GM23338 (cell line): ENCODE data around the gene MECP2. TPM values are rescaled to one million over a fixed set of nuclear protein-coding genes. Genes with fewer than 3 reads are reported as not detected.

Experiments used
- ATAC-seq: fragments of 200-7000 bp; cut with Tn5 transposase; 3 replicates; pipeline ENCODE4 v1.9.1; 2020
- DNase-seq: peaks from one replicate; pipeline ENCODE4 v3.0.0-alpha.2; 2015; ENCODE audit warnings: low spot score
- H2AFZ ChIP-seq: fragments of 200-600 bp; sonication (generic); 2 replicates; pipeline ENCODE4 v1.8.0; 2016; ENCODE audit warnings: antibody characterized with exemption, mild to moderate bottlenecking, moderate library complexity
- H3F3A ChIP-seq: fragments of 200-600 bp; sonication (generic); replicated peaks from 2 replicates; pipeline ENCODE4 v1.8.0; 2017; ENCODE audit warnings: antibody characterized with exemption, mixed run types, low read depth
- H3K27ac ChIP-seq: fragments of 200-600 bp; sonication (generic); 2 replicates; pipeline ENCODE4 v1.6.1; 2016; ENCODE audit warnings: low read depth
- H3K27me3 ChIP-seq: fragments of 200-600 bp; sonication (generic); 2 replicates; pipeline ENCODE4 v1.8.0; 2016; ENCODE audit warnings: mild to moderate bottlenecking, mixed run types, moderate library complexity; ENCODE audit not compliant: insufficient read depth
- H3K36me3 ChIP-seq: fragments of 200-600 bp; sonication (generic); 2 replicates; pipeline ENCODE4 v1.8.0; 2016; ENCODE audit warnings: mild to moderate bottlenecking; ENCODE audit not compliant: insufficient read depth
- H3K4me1 ChIP-seq: fragments of 200-600 bp; sonication (generic); 2 replicates; pipeline ENCODE4 v1.8.0; 2016; ENCODE audit warnings: mild to moderate bottlenecking, moderate library complexity; ENCODE audit not compliant: insufficient read depth
- H3K4me2 ChIP-seq: fragments of 200-600 bp; sonication (generic); 2 replicates; pipeline ENCODE4 v1.7.1; 2017; ENCODE audit warnings: mixed run types
- H3K4me3 ChIP-seq: fragments of 200-600 bp; sonication (generic); 2 replicates; pipeline ENCODE4 v1.6.1; 2016; ENCODE audit warnings: mixed run types
- H3K79me2 ChIP-seq: fragments of 200-600 bp; sonication (generic); replicated peaks from 2 replicates; pipeline ENCODE4 v1.8.0; 2017; ENCODE audit warnings: mild to moderate bottlenecking; ENCODE audit not compliant: insufficient read depth
- H3K9me2 ChIP-seq: fragments of 200-600 bp; sonication (generic); 2 replicates; pipeline ENCODE4 v1.8.0; 2017; ENCODE audit not compliant: insufficient read depth
- H4K20me1 ChIP-seq: fragments of 200-600 bp; sonication (generic); replicated peaks from 2 replicates; pipeline ENCODE4 v1.8.0; 2017; ENCODE audit warnings: mild to moderate bottlenecking; ENCODE audit not compliant: insufficient read depth
- H3K27ac Mint-ChIP-seq: 2 replicates; pipeline ENCODE4 v1.8.0; 2020; ENCODE audit warnings: inconsistent platforms, mild to moderate bottlenecking, moderate library complexity, mixed read lengths
- H3K27me3 Mint-ChIP-seq: 3 replicates; pipeline ENCODE4 v1.8.0; 2022; ENCODE audit warnings: low read depth, mild to moderate bottlenecking, moderate library complexity, mixed read lengths, inconsistent platforms; ENCODE audit not compliant: insufficient read depth, poor library complexity
- H3K36me3 Mint-ChIP-seq: 3 replicates; pipeline ENCODE4 v1.8.0; 2021; ENCODE audit warnings: low read depth, mild to moderate bottlenecking, inconsistent platforms, moderate library complexity, mixed read lengths
- H3K4me1 Mint-ChIP-seq: 3 replicates; pipeline ENCODE4 v1.8.0; 2020; ENCODE audit warnings: mild to moderate bottlenecking, inconsistent platforms, mixed read lengths
- H3K4me3 Mint-ChIP-seq: 3 replicates; pipeline ENCODE4 v1.8.0; 2021; ENCODE audit warnings: moderate library complexity, mild to moderate bottlenecking, inconsistent platforms, mixed read lengths
- H3K9me3 Mint-ChIP-seq: 3 replicates; pipeline ENCODE4 v1.8.0; 2020; ENCODE audit warnings: moderate library complexity, mild to moderate bottlenecking, inconsistent platforms, mixed read lengths
- CREB1 ChIP-seq: fragments of 250-450 bp; sonication (Bioruptor Pico); IDR thresholded peaks from 2 replicates; pipeline ENCODE4 v1.5.0; 2020; ENCODE audit warnings: low read depth, mild to moderate bottlenecking, moderate library complexity
- EZH2 ChIP-seq: fragments of 200-600 bp; sonication (generic); IDR thresholded peaks from one replicate; pipeline ENCODE4 v1.8.0; 2017; ENCODE audit warnings: antibody characterized with exemption, mild to moderate bottlenecking, low read depth; ENCODE audit not compliant: unreplicated experiment
- JUNB ChIP-seq: IDR thresholded peaks from one replicate; pipeline ENCODE4 v1.6.1; 2016; ENCODE audit warnings: antibody characterized with exemption; ENCODE audit not compliant: unreplicated experiment
- NANOG ChIP-seq: IDR thresholded peaks from 2 replicates; pipeline ENCODE4 v1.6.1; 2016; ENCODE audit warnings: antibody characterized with exemption, borderline replicate concordance
- STAT1 ChIP-seq: IDR thresholded peaks from one replicate; pipeline ENCODE4 v1.6.1; 2016; ENCODE audit warnings: antibody characterized with exemption; ENCODE audit not compliant: unreplicated experiment
- ZNF114 ChIP-seq: fragments of 250-450 bp; sonication (Bioruptor Pico); IDR thresholded peaks from 2 replicates; pipeline ENCODE4 v1.5.0; 2020; ENCODE audit warnings: mild to moderate bottlenecking, moderate library complexity
- ZNF331 ChIP-seq: fragments of 250-450 bp; sonication (Bioruptor Pico); IDR thresholded peaks from 2 replicates; pipeline ENCODE4 v1.5.0; 2020; ENCODE audit warnings: low read depth, mild to moderate bottlenecking, moderate library complexity
- polyA plus RNA-seq: library from polyadenylated mRNA; unstranded; fragments of >200 nt; fragmentation: Nextera tagmentation; extraction: Ambion mirVana; gene quantifications from 2 replicates; pipeline ENCODE4 v1.2.1, GENCODE V29; 2016
- total RNA-seq: library from RNA; depleted of rRNA; stranded (reverse); fragments of >200 nt; shearing (Covaris generic); gene quantifications from 2 replicates; pipeline ENCODE4 v1.2.3, GENCODE V29; 2014
- TF ChIP-seq, protein P1 (sequence below): IDR thresholded peaks from 2 replicates; pipeline ENCODE4 v1.6.1; 2016; ENCODE audit warnings: antibody characterized with exemption
- TF ChIP-seq, protein P2 (sequence below), 2 experiments: fragments of 200-600 bp in 1 of 2; sonication (generic) in 1 of 2; conservative IDR thresholded peaks; 2 replicates each; pipeline versions ENCODE4 v1.5.1 to v1.6.1; 2016 to 2017; ENCODE audit warnings: antibody characterized with exemption in 2 of 2, low read depth in 2 of 2, mild to moderate bottlenecking in 2 of 2, moderate library complexity in 1 of 2
- TF ChIP-seq, protein P3 (sequence below): IDR thresholded peaks from one replicate; pipeline ENCODE4 v1.6.1; 2018; ENCODE audit warnings: antibody characterized with exemption; ENCODE audit not compliant: unreplicated experiment

MECP2 gene
- total and polyA plus RNA-seq, 2 experiments from 2014 or later, result 27.7 to 32.7 TPM

DNA sequence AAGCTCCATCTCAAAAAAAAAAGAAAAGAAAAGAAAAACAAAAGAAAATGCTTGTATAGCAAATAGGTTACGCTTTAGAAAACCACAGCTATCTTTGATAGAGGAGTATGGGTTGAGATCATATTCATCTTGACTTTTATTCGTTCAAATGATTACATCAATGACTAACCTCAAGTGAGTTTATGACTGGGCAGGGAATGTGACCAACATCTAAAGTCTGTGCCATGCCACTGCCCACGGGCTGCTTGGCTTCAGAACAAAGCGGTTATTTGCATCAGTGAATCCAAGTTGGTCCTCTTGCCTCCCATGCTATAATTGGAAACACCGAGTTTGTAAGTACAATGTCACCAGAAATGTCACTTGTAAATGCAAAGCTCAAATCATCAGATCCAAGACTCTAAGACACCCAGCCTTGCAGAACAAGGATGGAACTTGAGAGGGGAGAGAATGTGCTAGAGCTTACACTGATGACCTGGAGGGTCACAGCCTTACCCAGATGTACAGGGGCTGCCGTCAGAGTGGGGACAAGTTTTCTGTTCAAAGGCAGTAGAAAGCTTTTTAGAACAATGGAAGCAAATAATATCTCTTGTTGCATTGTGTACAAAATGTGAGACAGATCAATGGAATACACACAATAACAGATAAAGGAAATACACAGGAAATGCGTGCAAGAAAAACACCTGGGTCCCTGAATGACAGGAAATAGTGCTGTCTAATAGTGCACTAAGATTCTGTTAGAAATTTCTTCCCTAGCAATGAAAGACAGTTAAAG, 38.1 kb upstream of the MECP2 start:
- H3K36me3 Mint-ChIP-seq, result no peaks in the 10 kb centered on the region
- no peaks in the 10 kb centered on the region for H3K36me3 ChIP-seq

DNA sequence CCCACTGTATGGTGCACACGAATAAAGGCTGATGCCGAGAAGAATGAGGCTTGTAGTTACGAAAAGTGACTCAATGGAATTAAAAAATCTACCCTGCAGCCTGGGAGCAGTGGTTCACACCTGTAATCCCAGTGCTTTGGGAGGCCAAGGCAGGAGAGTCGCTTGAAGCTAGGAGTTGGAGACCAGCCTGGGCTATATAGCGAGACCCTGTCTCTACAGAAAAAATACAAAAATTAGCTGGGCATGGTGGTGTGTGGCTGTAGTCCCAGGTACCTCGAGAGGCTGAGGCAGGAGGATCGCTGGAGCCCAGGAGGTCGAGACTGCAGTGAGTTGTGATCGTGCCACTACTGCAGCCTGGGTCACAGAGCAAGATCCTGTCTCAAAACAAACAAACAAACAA, 34.8 kb upstream of the MECP2 start:
- Mint-ChIP-seq H3K27me3 (peaks cover 2% of the 10 kb centered on the region), H3K9me3 (no peaks in the 10 kb centered on the region), H3K36me3 (no peaks in the 10 kb centered on the region), H3K4me3 (no peak overlapping the region), H3K27ac (no peak overlapping the region), H3K4me1 (peaks cover 3% of the 10 kb centered on the region; the same call in 2 of the 3 replicates)
- Histone ChIP-seq H3K27me3 (no peaks in the 10 kb centered on the region), H3K36me3 (no peaks in the 10 kb centered on the region), H3K4me3 (no peak overlapping the region), H3K79me2 (no peaks in the 10 kb centered on the region), H3K4me1 (no peaks in the 10 kb centered on the region), H3K9me2 (no peaks in the 10 kb centered on the region), H2AFZ (no peak overlapping the region), H4K20me1 (no peaks in the 10 kb centered on the region), H3F3A (no peaks in the 10 kb centered on the region), H3K4me2 (no peak overlapping the region), H3K27ac (no peak overlapping the region)
- no peak for TF ChIP-seq STAT1
- ATAC-seq (no peak), DNase-seq (no peak)

More for the DNA sequence above, 38.1 kb upstream of the MECP2 start:
- Mint-ChIP-seq H3K27me3 (peaks cover 7% of the 10 kb centered on the region), H3K4me3 (no peak overlapping the region), H3K4me1 (peaks cover 3% of the 10 kb centered on the region; the same call in 2 of the 3 replicates), H3K9me3 (no peaks in the 10 kb centered on the region; the same call in 2 of the 3 replicates), H3K27ac (no peak overlapping the region)
- H3K4me2 ChIP-seq, result no peak overlapping the region
- TF ChIP-seq, protein P1, sequence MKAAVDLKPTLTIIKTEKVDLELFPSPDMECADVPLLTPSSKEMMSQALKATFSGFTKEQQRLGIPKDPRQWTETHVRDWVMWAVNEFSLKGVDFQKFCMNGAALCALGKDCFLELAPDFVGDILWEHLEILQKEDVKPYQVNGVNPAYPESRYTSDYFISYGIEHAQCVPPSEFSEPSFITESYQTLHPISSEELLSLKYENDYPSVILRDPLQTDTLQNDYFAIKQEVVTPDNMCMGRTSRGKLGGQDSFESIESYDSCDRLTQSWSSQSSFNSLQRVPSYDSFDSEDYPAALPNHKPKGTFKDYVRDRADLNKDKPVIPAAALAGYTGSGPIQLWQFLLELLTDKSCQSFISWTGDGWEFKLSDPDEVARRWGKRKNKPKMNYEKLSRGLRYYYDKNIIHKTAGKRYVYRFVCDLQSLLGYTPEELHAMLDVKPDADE, result no peak
- no peak for ATAC-seq
- H3K79me2 ChIP-seq, result no peaks in the 10 kb centered on the region
- H3F3A ChIP-seq, result no peaks in the 10 kb centered on the region
- no peaks in the 10 kb centered on the region for H3K4me1 ChIP-seq
- H3K27ac ChIP-seq, result no peak overlapping the region
- DNase-seq, result no peak
- no peaks in the 10 kb centered on the region for H4K20me1 ChIP-seq
- no peak overlapping the region for H3K4me3 ChIP-seq
- no peak overlapping the region for H2AFZ ChIP-seq
- no peaks in the 10 kb centered on the region for H3K9me2 ChIP-seq
- no peaks in the 10 kb centered on the region for H3K27me3 ChIP-seq

DNA sequence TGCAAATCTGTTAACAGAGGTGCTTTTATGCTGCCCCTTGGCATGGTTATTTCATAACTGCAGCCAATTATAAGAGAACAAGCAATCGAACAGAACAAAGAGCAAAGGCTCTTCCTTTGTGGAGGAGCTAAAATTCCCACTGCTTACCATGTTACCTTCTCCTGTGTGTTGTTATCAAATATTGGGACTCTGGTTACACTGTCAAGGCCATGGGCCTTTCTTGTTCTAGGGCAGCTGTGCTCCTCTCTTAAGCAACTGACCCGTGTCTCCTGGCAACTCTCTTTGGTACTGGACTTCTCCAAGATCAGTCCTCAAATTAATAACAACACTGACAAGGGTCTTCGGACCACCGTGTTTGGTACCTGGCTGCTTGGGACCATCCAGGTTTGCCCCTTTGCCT, 34.4 kb upstream of the MECP2 start:
- Mint-ChIP-seq H3K9me3 (no peaks in the 10 kb centered on the region), H3K4me1 (peaks cover 3% of the 10 kb centered on the region; the same call in 2 of the 3 replicates), H3K4me3 (no peak overlapping the region), H3K27me3 (peaks cover 2% of the 10 kb centered on the region), H3K36me3 (no peaks in the 10 kb centered on the region), H3K27ac (no peak overlapping the region)
- DNase-seq (no peak), ATAC-seq (no peak)
- no peaks in the 10 kb centered on the region for H3F3A ChIP-seq
- H3K27ac ChIP-seq, result no peak overlapping the region
- no peaks in the 10 kb centered on the region for H4K20me1 ChIP-seq
- no peaks in the 10 kb centered on the region for H3K4me1 ChIP-seq
- H3K36me3 ChIP-seq, result no peaks in the 10 kb centered on the region
- no peak overlapping the region for H3K4me3 ChIP-seq
- H3K4me2 ChIP-seq, result no peak overlapping the region
- H3K27me3 ChIP-seq, result no peaks in the 10 kb centered on the region
- no peaks in the 10 kb centered on the region for H3K79me2 ChIP-seq
- H3K9me2 ChIP-seq, result no peaks in the 10 kb centered on the region
- no peak overlapping the region for H2AFZ ChIP-seq
- TF ChIP-seq, protein P2, sequence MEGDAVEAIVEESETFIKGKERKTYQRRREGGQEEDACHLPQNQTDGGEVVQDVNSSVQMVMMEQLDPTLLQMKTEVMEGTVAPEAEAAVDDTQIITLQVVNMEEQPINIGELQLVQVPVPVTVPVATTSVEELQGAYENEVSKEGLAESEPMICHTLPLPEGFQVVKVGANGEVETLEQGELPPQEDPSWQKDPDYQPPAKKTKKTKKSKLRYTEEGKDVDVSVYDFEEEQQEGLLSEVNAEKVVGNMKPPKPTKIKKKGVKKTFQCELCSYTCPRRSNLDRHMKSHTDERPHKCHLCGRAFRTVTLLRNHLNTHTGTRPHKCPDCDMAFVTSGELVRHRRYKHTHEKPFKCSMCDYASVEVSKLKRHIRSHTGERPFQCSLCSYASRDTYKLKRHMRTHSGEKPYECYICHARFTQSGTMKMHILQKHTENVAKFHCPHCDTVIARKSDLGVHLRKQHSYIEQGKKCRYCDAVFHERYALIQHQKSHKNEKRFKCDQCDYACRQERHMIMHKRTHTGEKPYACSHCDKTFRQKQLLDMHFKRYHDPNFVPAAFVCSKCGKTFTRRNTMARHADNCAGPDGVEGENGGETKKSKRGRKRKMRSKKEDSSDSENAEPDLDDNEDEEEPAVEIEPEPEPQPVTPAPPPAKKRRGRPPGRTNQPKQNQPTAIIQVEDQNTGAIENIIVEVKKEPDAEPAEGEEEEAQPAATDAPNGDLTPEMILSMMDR (conservative IDR thresholded peaks at IDR 0.05; ENCODE audit: low read depth in 2 of 2), result no peak
- TF ChIP-seq JUNB (no peak), NANOG (no peak), ZNF331 (no peak), EZH2 (no peak), CREB1 (no peak), STAT1 (no peak), ZNF114 (no peak)
- TF ChIP-seq, protein P1, result no peak
- TF ChIP-seq, protein P3, sequence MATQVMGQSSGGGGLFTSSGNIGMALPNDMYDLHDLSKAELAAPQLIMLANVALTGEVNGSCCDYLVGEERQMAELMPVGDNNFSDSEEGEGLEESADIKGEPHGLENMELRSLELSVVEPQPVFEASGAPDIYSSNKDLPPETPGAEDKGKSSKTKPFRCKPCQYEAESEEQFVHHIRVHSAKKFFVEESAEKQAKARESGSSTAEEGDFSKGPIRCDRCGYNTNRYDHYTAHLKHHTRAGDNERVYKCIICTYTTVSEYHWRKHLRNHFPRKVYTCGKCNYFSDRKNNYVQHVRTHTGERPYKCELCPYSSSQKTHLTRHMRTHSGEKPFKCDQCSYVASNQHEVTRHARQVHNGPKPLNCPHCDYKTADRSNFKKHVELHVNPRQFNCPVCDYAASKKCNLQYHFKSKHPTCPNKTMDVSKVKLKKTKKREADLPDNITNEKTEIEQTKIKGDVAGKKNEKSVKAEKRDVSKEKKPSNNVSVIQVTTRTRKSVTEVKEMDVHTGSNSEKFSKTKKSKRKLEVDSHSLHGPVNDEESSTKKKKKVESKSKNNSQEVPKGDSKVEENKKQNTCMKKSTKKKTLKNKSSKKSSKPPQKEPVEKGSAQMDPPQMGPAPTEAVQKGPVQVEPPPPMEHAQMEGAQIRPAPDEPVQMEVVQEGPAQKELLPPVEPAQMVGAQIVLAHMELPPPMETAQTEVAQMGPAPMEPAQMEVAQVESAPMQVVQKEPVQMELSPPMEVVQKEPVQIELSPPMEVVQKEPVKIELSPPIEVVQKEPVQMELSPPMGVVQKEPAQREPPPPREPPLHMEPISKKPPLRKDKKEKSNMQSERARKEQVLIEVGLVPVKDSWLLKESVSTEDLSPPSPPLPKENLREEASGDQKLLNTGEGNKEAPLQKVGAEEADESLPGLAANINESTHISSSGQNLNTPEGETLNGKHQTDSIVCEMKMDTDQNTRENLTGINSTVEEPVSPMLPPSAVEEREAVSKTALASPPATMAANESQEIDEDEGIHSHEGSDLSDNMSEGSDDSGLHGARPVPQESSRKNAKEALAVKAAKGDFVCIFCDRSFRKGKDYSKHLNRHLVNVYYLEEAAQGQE, result no peak
